ENCODE results near the gene TMEM212.
A peak's percentile ranks its signal among the peaks of the same experiment; 100 is the strongest.

Gene TMEM212

GRCh38 chr3:171830518-171830875 lies 12.7 kb upstream of the TMEM212 start:
- 0 out of 2 replicates have a peak overlapping the region, but pooled peaks have one; percentile 6 for H3K27ac ChIP-seq (replicated peaks)
- H3K4me3 ChIP-seq (replicated peaks; ENCODE audit: insufficient read depth, low read length): no peak overlapping the region
- no peak for DNase-seq (ENCODE audit: low read depth in 1 of 2, low spot score in 1 of 2)
- TF ChIP-seq REST (IDR thresholded peaks at IDR 0.05; ENCODE audit: insufficient replicate concordance, low read depth): no peak
- TF ChIP-seq, protein P1, sequence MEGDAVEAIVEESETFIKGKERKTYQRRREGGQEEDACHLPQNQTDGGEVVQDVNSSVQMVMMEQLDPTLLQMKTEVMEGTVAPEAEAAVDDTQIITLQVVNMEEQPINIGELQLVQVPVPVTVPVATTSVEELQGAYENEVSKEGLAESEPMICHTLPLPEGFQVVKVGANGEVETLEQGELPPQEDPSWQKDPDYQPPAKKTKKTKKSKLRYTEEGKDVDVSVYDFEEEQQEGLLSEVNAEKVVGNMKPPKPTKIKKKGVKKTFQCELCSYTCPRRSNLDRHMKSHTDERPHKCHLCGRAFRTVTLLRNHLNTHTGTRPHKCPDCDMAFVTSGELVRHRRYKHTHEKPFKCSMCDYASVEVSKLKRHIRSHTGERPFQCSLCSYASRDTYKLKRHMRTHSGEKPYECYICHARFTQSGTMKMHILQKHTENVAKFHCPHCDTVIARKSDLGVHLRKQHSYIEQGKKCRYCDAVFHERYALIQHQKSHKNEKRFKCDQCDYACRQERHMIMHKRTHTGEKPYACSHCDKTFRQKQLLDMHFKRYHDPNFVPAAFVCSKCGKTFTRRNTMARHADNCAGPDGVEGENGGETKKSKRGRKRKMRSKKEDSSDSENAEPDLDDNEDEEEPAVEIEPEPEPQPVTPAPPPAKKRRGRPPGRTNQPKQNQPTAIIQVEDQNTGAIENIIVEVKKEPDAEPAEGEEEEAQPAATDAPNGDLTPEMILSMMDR (IDR thresholded peaks at IDR 0.05; ENCODE audit: insufficient read depth, low read length): no peak
- no peak for TF ChIP-seq POLR2AphosphoS5 (IDR thresholded peaks at IDR 0.05; ENCODE audit: low read depth)
- no peak for TF ChIP-seq SPI1 (IDR thresholded peaks at IDR 0.05; ENCODE audit: borderline replicate concordance, low read depth)
- TF ChIP-seq GABPA (IDR thresholded peaks at IDR 0.05; ENCODE audit: low read depth): no peak
- H3K27me3 ChIP-seq (ENCODE audit: insufficient read depth, poor library complexity, severe bottlenecking): no peaks in the 10 kb centered on the region

DNA sequence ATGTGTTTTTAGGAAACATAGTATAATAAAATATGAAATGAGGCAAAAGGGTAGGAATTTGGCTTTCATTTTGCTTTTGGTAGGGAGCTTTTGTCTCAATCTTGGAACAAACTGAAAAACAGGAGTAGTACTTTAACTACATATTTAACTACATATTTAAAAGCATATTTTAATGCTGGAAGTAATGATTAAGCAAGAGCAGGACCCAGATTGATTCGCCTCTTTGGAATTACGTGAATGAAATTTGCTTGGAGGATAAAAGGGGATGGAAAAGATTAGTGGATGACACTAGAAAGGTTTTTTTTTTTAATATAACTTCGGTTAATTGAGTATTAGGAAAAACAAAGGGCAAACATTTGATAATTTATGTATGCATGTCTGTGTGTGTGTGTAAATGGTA lies 11.2 kb upstream of the TMEM212 start:
- no peaks in the 10 kb centered on the region for H3K27me3 ChIP-seq (ENCODE audit: insufficient read depth, poor library complexity, severe bottlenecking)
- TF ChIP-seq REST (IDR thresholded peaks at IDR 0.05; ENCODE audit: insufficient replicate concordance, low read depth) (no peak), GABPA (IDR thresholded peaks at IDR 0.05; ENCODE audit: low read depth) (no peak), SPI1 (IDR thresholded peaks at IDR 0.05; ENCODE audit: borderline replicate concordance, low read depth) (no peak), POLR2AphosphoS5 (IDR thresholded peaks at IDR 0.05; ENCODE audit: low read depth) (no peak)
- TF ChIP-seq, protein P1 (IDR thresholded peaks at IDR 0.05; ENCODE audit: insufficient read depth, low read length): no peak
- H3K4me3 ChIP-seq (replicated peaks; ENCODE audit: insufficient read depth, low read length): no peak overlapping the region
- no peak overlapping the region for H3K27ac ChIP-seq (replicated peaks)
- no peak for DNase-seq (ENCODE audit: low read depth in 1 of 2, low spot score in 1 of 2)

DNA sequence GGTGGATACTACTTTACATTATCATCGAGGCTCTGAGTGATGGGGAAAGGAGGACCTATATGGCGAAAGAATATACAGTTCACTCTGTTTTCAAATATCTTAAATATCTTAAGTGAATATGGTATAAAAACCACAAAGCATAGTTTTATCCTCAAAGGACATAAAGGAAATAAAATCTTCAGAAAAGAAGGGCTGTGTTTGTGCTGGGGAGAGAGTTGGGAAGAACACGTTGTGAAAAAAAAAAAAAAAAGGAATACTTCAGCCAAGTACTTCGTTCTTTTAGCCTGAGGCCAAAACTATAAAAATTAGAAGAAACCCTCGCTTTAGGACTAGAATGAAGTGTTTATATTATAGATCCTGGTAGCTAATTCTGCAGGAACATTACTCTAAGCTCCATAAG lies 10.2 kb upstream of the TMEM212 start:
- Histone ChIP-seq H3K4me3 (replicated peaks; ENCODE audit: insufficient read depth, low read length) (no peak overlapping the region), H3K27me3 (ENCODE audit: insufficient read depth, poor library complexity, severe bottlenecking) (no peaks in the 10 kb centered on the region), H3K27ac (replicated peaks) (no peak overlapping the region)
- DNase-seq (ENCODE audit: low read depth in 1 of 2, low spot score in 1 of 2): no peak
- TF ChIP-seq POLR2AphosphoS5 (IDR thresholded peaks at IDR 0.05; ENCODE audit: low read depth): no peak
- TF ChIP-seq SPI1 (IDR thresholded peaks at IDR 0.05; ENCODE audit: borderline replicate concordance, low read depth): no peak
- TF ChIP-seq REST (IDR thresholded peaks at IDR 0.05; ENCODE audit: insufficient replicate concordance, low read depth): no peak
- TF ChIP-seq, protein P1 (IDR thresholded peaks at IDR 0.05; ENCODE audit: insufficient read depth, low read length): no peak
- no peak for TF ChIP-seq GABPA (IDR thresholded peaks at IDR 0.05; ENCODE audit: low read depth)
